Right renal cortex interstitium (tissue), 3 donors: ENCODE data around the gene PLEK. TPM values are rescaled to one million over a fixed set of nuclear protein-coding genes. Genes with fewer than 3 reads are reported as not detected.

Source experiments
- DNase-seq, 3 donors: peaks; one replicate each; pipeline ENCODE4 v3.0.0-alpha.2; 2013; ENCODE audit warnings: low read depth in 3 of 3, low spot score in 2 of 3
- polyA plus RNA-seq, 3 donors: library from polyadenylated mRNA; unstranded; fragments of 120-200 nt; gene quantifications; one replicate each; pipeline ENCODE4 v1.2.1, GENCODE V29; 2013; ENCODE audit not compliant: insufficient read length in 3 of 3

The PLEK gene
- polyA plus RNA-seq, 3 donors: 6.9 to 10.0 (median 7.4) TPM

GRCh38 chr2:68414452-68414851 lies 49.4 kb downstream of the PLEK start:
- no peak for DNase-seq

DNA sequence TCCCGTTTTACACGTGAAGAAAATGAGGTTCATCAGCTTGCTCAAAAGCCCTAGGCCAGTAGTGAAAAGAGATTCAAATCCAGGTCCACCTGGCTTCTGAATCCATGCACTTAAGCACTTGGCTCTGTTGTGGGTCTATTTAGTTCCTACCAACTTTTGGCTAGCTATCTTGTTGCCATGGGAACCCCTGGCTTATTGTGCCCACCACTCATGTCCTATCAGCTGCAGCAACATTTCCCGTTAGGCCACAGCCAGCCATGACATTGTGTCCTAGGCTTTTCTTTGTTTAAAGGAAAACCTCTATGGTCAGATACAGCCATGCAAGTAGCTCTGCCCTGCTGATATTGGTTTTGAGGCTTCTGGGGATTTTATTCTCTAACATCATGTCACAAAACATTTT lies 49.8 kb downstream of the PLEK start:
- no peak for DNase-seq

DNA sequence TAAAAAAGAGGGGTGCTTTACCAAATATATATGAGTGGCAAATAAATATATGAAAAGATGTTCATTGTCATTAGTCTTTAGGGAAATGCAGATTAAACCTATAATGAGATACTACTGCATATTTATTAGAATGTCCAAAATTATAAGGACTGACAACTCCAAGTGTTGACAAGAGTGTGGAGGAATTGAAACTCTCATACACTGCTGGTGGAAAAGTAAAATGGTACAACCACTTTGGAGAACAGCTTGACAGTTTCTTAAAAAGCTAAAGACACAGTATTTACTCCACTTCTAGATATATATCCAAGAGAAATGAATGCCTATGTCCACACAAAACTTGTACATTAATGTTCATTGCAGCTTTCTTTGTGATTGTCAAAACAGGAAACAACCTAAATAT lies 50.4 kb downstream of the PLEK start:
- no peak for DNase-seq

DNA sequence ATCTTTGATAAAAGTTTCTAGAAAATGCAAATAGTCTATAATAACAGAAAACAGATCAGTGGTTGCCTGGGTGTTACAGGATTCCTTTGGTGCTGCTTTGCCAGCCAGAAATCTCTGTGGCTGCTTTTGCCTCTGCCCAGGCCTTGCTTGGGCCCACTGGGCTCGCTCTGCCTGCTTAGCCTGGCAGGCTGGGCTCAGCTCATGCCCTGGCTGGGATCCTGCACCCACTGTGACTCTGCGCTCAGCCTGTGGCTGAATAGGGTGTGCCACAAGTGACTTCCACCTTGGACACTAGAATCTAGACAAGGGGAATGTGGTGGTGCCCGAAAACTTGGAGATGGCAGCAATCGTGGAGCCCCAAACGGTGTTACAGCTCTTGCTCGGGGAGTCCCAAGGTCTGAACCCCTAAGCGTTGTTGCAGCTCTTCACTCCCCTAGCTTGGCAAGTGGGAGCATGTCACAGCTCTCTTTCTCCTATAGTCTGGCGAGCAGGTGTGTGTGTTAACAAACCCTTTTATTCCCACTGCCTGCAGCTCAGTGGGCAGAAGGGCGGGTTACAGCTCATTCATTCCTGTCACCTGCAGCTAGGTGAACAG lies 51.1 kb downstream of the PLEK start:
- DNase-seq: no peak

GRCh38 chr2:68417926-68418325 lies 52.8 kb downstream of the PLEK start:
- no peak for DNase-seq

GRCh38 chr2:68418419-68418818 lies 53.3 kb downstream of the PLEK start:
- no peak for DNase-seq

DNA sequence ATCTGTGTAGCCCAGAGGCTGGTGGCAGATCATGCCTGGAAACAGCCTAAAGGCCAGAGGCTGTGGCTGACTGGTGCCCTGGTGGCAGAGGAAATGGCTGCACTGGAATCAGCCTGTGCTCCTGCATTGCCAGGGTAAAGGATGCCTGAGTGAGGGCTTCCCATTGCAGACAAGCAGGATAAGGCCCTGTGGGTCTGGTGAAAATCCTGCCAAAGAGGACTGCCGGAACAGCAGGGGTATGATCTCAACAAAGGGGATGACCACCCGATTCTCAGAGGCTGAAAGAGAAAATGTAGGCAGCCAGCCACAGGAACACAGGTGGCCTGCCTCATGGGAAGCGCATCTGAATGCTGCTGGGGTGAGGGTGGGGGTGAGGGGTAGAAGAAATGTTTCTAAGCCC lies 53.8 kb downstream of the PLEK start:
- DNase-seq: no peak

DNA sequence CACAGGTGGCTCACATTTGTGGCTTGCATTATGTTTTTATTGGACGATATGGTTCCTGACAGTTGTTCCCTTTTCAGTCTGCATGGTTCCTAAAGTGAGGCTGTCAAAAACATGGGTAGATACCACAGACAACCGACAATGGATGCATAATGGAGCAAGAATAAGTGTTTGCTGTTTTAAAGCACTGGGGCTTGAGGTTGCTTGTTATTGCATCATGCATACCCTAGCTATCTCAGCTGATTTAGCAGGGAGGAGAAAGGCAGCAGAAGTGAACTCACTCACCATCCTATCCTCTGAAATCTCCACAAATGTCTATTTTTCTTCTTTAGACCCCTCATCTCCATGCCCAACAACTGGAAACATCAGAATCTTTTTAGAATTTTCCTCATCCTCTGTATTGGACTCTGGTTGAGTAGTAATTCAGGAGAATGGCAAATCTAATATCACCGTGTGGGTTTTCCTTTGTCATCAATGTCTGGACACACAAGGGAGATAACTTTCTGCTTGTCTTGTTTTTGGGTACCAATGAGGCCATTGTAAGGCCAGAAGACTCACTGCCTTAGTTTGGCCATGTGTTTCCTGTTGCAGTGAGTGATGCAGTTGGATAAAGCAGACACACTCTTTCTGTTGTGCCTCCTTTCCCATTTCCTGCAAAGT lies 55.3 kb downstream of the PLEK start:
- DNase-seq: no peak

- DNase-seq: no peak
Observed at GRCh38 chr2:68423966-68424650, 59.0 kb downstream of the PLEK start.

- no peak for DNase-seq
Observed at GRCh38 chr2:68425503-68425902, 60.4 kb downstream of the PLEK start.

- no peak for DNase-seq
Observed at GRCh38 chr2:68426446-68426845, 61.4 kb downstream of the PLEK start.

DNA sequence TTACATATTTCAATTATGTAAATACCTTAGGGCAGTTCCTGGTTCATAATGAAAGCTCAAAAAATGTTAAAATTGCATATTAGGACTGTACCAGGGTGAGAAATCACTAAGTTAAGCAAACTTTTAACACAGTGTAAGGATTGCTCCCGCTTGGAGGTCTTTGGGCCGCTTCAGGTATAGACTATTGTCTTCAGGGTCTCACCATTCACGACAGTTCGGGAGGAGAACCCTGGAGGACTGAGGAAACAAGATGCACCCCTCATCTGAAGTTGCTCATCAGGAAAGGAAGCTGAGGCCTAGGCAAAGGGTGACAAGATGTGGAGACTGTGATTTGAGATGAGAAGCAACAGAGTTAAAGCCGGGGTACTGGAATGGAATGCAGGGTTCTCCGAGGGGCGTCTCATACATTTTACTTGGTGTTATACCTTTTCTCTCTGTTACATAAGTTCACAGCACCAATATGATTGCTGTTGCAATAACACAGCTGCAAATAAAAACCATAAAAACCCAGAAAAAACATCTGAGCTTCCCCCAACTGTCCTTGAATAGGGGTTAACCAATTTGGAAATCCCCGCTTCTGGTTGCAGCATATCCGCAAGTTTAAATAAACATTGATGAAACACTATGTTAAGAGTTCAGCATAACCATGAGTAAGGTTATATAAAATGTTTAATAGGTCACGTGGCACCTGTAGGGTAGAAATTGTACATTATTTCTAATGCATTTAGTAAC lies 61.9 kb downstream of the PLEK start:
- DNase-seq: no peak

- no peak for DNase-seq
Observed at GRCh38 chr2:68428126-68428525, 63.0 kb downstream of the PLEK start.

- DNase-seq: no peak
Observed at GRCh38 chr2:68428746-68429145, 63.7 kb downstream of the PLEK start.

DNA sequence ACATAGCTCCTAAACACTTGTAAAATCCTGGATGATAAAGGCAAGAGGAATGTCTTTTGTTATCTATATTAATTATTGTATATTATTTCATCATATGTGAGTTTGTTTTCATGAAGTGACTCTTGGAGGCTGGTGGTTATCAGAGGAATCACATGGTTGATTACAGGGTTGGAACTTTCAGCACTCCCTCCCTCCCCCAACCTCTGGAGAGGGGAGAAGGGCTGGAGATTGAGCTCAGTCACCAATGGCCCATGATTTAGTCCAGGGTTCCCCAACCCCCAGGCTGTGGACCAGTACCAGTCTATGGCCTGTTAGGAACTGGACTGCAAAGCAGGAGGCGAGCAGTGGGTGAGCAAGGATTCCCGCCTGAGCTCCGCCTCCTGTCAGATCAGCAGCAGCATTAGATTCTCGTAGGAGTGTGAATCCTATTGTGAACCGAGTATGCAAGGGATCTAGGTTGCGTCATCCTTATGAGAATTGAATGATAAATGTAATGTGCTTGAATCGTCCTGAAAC lies 64.3 kb downstream of the PLEK start:
- no peak for DNase-seq

DNA sequence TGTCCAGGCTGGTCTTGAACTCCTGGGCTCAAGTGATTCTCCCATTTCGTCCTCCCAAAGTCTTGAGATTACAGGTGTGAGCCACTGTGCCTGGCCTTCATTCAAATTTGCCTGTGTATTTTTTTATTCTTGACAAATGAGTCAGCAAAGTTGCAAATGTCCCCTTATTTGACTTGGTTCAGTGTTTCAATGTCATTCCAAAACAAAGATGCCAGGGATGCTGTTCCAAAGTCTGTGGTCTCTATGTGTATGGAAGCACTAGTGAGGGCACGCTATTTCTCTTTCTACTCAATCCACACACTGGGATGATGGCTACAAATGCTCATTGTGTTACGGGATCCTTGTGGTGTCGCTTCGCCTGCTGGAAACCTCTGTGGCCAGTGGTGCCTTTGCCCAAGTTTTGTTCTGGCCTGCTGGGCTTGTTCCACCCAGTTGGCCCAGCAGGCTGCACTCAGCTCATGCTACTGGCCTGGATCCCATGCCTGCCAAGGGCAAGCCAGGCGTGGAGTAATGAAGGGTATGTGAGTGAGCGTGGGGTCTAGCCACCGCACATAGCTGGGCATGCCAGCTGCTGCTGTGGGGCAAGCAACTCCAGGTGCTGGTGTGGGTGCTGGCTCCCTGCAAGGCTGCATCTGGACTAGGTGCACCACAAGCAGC lies 66.4 kb downstream of the PLEK start:
- no peak for DNase-seq

GRCh38 chr2:68432696-68433658 lies 67.9 kb downstream of the PLEK start:
- DNase-seq: no peak

DNA sequence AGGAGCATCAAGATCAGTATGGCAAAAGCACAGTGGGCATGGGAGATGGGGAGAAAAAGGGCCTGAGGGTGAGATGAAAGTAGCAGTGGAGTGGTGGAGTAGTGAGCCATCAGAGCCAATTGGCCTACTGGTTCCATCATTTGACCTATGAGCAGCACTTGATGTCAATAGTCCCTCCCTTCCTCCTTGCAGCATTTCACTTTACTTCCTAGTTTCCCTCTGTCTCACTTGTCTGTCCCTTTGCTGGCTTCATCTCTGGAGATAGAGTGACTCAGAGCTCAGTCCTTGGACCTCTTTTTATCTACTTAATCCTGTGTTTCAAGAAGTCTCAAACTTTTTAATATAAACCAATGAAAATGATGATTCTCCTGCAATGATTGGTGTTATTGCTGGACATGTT lies 69.9 kb downstream of the PLEK start:
- DNase-seq: no peak

DNA sequence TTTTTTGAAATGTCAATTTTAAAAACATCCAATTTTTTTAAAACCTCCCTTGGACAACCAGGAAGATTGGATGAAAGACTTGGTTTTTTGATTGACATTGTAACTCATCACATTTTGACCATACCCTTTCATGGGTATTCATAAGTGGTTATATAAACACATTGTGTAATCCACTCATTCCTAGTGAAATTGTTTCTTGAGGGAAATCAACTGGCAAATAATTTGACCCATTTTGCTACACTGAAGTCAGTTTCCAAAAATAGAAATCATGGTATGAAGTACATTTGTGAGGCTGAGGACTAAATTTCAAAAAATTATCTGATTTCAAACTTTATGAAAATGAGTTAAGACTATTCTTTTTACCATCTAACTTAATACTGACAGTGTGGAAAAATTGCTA lies 70.5 kb downstream of the PLEK start:
- DNase-seq: no peak

DNA sequence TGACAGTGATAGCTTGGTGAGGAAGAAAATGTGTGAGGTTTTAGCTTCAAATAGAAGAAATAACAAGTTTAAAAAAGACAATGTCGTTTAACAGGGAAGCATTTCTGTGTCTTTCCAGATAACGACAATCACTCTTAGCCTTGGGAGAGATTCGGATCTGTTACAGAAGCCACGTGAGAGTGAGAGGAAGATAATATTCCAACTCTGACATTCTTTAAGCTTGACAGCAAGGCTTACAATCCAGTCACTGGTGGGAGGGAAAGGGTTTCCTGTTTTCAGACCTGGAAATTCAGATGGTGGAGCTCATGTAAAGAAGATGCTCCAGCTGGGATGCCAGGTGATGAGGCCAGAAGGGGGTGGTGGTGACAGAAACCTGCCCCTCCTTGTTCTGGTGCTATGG lies 71.2 kb downstream of the PLEK start:
- DNase-seq: no peak
